Stimulated activated CD4-positive, alpha-beta T cell treated with anti-CD3 and anti-CD28 coated beads, Interleukin-15, amount 100 ng/mL, for 48 hours (primary cell): Measurements from ENCODE around the gene PLVAP.

Experiments
- DNase-seq, 2 donors: peaks; one replicate each; pipeline ENCODE4 v3.0.0-alpha.2; 2020; ENCODE audit warnings: low read depth in 2 of 2

PLVAP gene

DNA sequence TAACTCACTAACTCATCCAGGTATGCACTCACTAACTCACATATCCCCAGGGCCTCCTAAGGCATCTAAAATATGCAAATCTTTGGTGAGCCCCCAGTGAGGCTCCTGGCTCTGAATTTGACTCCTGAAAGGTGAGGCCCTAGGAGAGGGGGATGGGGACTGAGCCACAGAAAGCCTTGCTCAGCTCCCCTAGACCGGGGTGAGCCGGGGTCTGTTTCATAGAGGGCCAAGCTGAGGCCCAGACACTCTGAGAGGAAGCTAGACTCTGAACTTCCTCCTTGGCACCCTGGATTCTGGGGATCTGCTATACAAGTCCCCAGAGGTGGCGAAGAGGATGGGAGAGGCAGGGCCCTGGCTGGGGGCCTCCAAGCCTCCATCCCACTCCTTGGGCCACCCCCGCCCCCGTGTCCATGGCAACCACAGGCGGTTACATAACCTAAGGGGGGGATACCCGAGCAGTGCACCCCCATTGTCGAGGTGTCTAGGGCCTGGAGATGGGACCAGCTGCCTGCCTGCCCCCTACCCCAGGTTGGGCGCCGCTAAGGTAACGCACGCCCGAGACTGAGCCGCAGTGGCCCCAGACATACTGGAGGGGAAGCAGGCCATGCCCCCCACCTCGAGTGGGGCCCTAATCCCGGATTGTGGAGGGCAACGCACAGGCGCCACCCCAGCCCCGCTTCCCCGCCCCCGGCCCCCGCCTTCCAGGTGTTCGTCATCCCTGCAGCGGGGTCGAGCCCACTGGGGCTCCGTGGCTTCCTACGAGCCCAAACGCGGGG lies 74.6 kb downstream of the PLVAP start:
- DNase-seq = no peak
